GM23248 (cell line): ENCODE data around the gene COL8A1. TPM values are rescaled to one million over a fixed set of nuclear protein-coding genes. Genes with fewer than 3 reads are reported as not detected.

Experiments
- DNase-seq: peaks from one replicate; pipeline ENCODE4 v3.0.0-alpha.2; 2015
- H2AFZ ChIP-seq: fragments of 200-600 bp; sonication (generic); 2 replicates; pipeline ENCODE4 v1.6.1; 2016; ENCODE audit warnings: antibody characterized with exemption
- H3F3A ChIP-seq: fragments of 200-600 bp; sonication (generic); 2 replicates; pipeline ENCODE4 v1.6.1; 2016; ENCODE audit warnings: mild to moderate bottlenecking, antibody characterized with exemption, mixed run types; ENCODE audit not compliant: insufficient read depth
- H3K27ac ChIP-seq: fragments of 200-600 bp; sonication (generic); 2 replicates; pipeline ENCODE4 v1.5.1; 2016; ENCODE audit warnings: mild to moderate bottlenecking
- H3K27me3 ChIP-seq: fragments of 200-600 bp; sonication (generic); replicated peaks from 2 replicates; pipeline ENCODE4 v1.6.1; 2016; ENCODE audit warnings: mild to moderate bottlenecking; ENCODE audit not compliant: insufficient read depth
- H3K36me3 ChIP-seq: fragments of 200-600 bp; sonication (generic); 2 replicates; pipeline ENCODE4 v1.6.1; 2016; ENCODE audit warnings: low read depth, mild to moderate bottlenecking
- H3K4me1 ChIP-seq: fragments of 200-600 bp; sonication (generic); 2 replicates; pipeline ENCODE4 v1.6.1; 2016; ENCODE audit warnings: mild to moderate bottlenecking; ENCODE audit not compliant: insufficient read depth
- H3K4me2 ChIP-seq: fragments of 200-600 bp; sonication (generic); one replicate; pipeline ENCODE4 v1.6.1; 2016; ENCODE audit warnings: mild to moderate bottlenecking; ENCODE audit not compliant: unreplicated experiment
- H3K4me3 ChIP-seq: fragments of 200-600 bp; sonication (generic); 2 replicates; pipeline ENCODE4 v1.5.1; 2016; ENCODE audit warnings: mild to moderate bottlenecking
- H3K79me2 ChIP-seq: fragments of 200-600 bp; sonication (generic); 2 replicates; pipeline ENCODE4 v1.6.1; 2016; ENCODE audit warnings: mild to moderate bottlenecking; ENCODE audit not compliant: insufficient read depth
- H3K9ac ChIP-seq: fragments of 200-600 bp; sonication (generic); 2 replicates; pipeline ENCODE4 v1.6.1; 2016; ENCODE audit warnings: mild to moderate bottlenecking
- H3K9me2 ChIP-seq: fragments of 200-600 bp; sonication (generic); 2 replicates; pipeline ENCODE4 v1.6.1; 2016; ENCODE audit warnings: mixed run types, mild to moderate bottlenecking, moderate library complexity; ENCODE audit not compliant: insufficient read depth
- H3K9me3 ChIP-seq: fragments of 200-600 bp; sonication (generic); one replicate; pipeline ENCODE4 v1.6.1; 2017; ENCODE audit warnings: low read depth
- H4K20me1 ChIP-seq: fragments of 200-600 bp; sonication (generic); 2 replicates; pipeline ENCODE4 v1.6.0; 2016; ENCODE audit not compliant: insufficient read depth
- EZH2 ChIP-seq: fragments of 200-600 bp; sonication (generic); IDR thresholded peaks from 2 replicates; pipeline ENCODE4 v1.6.1; 2018; ENCODE audit warnings: antibody characterized with exemption, mild to moderate bottlenecking; ENCODE audit not compliant: insufficient read depth, poor library complexity, severe bottlenecking
- EZH2phosphoT487 ChIP-seq: fragments of 200-600 bp; sonication (generic); IDR thresholded peaks from 2 replicates; pipeline ENCODE4 v1.6.1; 2018; ENCODE audit warnings: antibody characterized with exemption, moderate library complexity, mild to moderate bottlenecking, low read depth; ENCODE audit not compliant: insufficient read depth
- WGBS, 2 experiments: methylation state at CpG; one replicate each; pipeline ENCODE4 v1.1.6; 2015 to 2017; ENCODE audit warnings: low lambda C conversion rate in 2 of 2, low coverage in 1 of 2; ENCODE audit errors: missing lambda C conversion rate in 2 of 2; 5-methylcytosine and 5-hydroxymethylcytosine counted together
- in situ Hi-C: fragments of 300-500 bp; cut with MboI; formaldehyde crosslinking; loops from 2 replicates; pipeline ENCODE4 v1.15.0; 2020
- polyA plus RNA-seq: library from polyadenylated mRNA; unstranded; fragments of >200 nt; fragmentation: Nextera tagmentation; extraction: Ambion mirVana; gene quantifications from 2 replicates; pipeline ENCODE4 v1.2.1, GENCODE V29; 2016
- total RNA-seq: library from RNA; depleted of rRNA; stranded (reverse); fragments of >200 nt; shearing (Covaris generic); gene quantifications from 2 replicates; pipeline ENCODE4 v1.2.3, GENCODE V29; 2014

Gene COL8A1
- total and polyA plus RNA-seq, 2 experiments from 2014 or later, result 164 to 189 TPM

GRCh38 chr3:99823723-99824711 is 185.6 kb downstream of the COL8A1 start:
- H4K20me1 ChIP-seq, result no peaks in the 10 kb centered on the region
- in situ Hi-C loops, result no loop called here
- H3F3A ChIP-seq, result no peaks in the 10 kb centered on the region
- H3K9me3 ChIP-seq, result no peaks in the 10 kb centered on the region
- WGBS, 2 experiments, result 88 to 89% methylated on average over 14 of the region's 14 CpGs
- TF ChIP-seq EZH2phosphoT487, result no peak
- no peak for TF ChIP-seq EZH2
- no peak overlapping the region for H3K4me3 ChIP-seq
- no peaks in the 10 kb centered on the region for H3K27me3 ChIP-seq
- H3K79me2 ChIP-seq, result peaks cover 48% of the 10 kb centered on the region
- no peak overlapping the region for H3K9ac ChIP-seq
- DNase-seq, result no peak
- no peak overlapping the region for H3K27ac ChIP-seq
- H3K36me3 ChIP-seq, result no peaks in the 10 kb centered on the region
- peaks cover 10% of the 10 kb centered on the region for H3K4me1 ChIP-seq
- no peak overlapping the region for H3K4me2 ChIP-seq
- H3K9me2 ChIP-seq, result no peaks in the 10 kb centered on the region
- no peak overlapping the region for H2AFZ ChIP-seq

- no peaks in the 10 kb centered on the region for H3K9me3 ChIP-seq
- H3K4me3 ChIP-seq, result no peak overlapping the region
- H3K4me1 ChIP-seq, result peaks cover 7% of the 10 kb centered on the region; the same call in 1 of the 2 replicates
- H2AFZ ChIP-seq, result no peak overlapping the region
- H3K27me3 ChIP-seq, result no peaks in the 10 kb centered on the region
- peak; percentile 44 for DNase-seq
- no peak overlapping the region for H3K27ac ChIP-seq
- WGBS, 2 experiments, result 70 to 76% methylated on average over 3 of the region's 3 CpGs
- H3K79me2 ChIP-seq, result peaks cover 48% of the 10 kb centered on the region
- no peaks in the 10 kb centered on the region for H4K20me1 ChIP-seq
- H3F3A ChIP-seq, result no peaks in the 10 kb centered on the region
- no peaks in the 10 kb centered on the region for H3K9me2 ChIP-seq
- no peak overlapping the region for H3K4me2 ChIP-seq
- no peak for TF ChIP-seq EZH2
- no peak for TF ChIP-seq EZH2phosphoT487
- in situ Hi-C loops, result no loop called here
- H3K9ac ChIP-seq, result no peak overlapping the region
- H3K36me3 ChIP-seq, result no peaks in the 10 kb centered on the region
Observed at GRCh38 chr3:99825004-99825640, 186.7 kb downstream of the COL8A1 start.

- no peaks in the 10 kb centered on the region for H3K36me3 ChIP-seq
- peaks cover 16% of the 10 kb centered on the region for H3K4me1 ChIP-seq
- in situ Hi-C loops, result loop anchor here (10.0 kb wide), 1 partner anchor 755 kb away; no protein-coding TSS in a partner anchor
- no peak overlapping the region for H3K4me3 ChIP-seq
- 95 to 98% methylated on average over 3 of the region's 3 CpGs for WGBS, 2 experiments
- TF ChIP-seq EZH2phosphoT487 (no peak), EZH2 (no peak)
- H3K9me2 ChIP-seq, result no peaks in the 10 kb centered on the region
- no peak for DNase-seq
- H3F3A ChIP-seq, result peaks cover 14% of the 10 kb centered on the region; the same call in 1 of the 2 replicates
- no peak overlapping the region for H3K9ac ChIP-seq
- H3K27me3 ChIP-seq, result no peaks in the 10 kb centered on the region
- H4K20me1 ChIP-seq, result no peaks in the 10 kb centered on the region
- H3K27ac ChIP-seq, result no peak overlapping the region
- no peak overlapping the region for H3K4me2 ChIP-seq
- no peaks in the 10 kb centered on the region for H3K9me3 ChIP-seq
- peaks cover 42% of the 10 kb centered on the region for H3K79me2 ChIP-seq
- H2AFZ ChIP-seq, result no peak overlapping the region
Observed at GRCh38 chr3:99829844-99830243, 191.4 kb downstream of the COL8A1 start.

- in situ Hi-C loops, result loop anchor here (10.0 kb wide), 1 partner anchor 751 kb away; no protein-coding TSS in a partner anchor
- Histone ChIP-seq H3K79me2 (peaks cover 34% of the 10 kb centered on the region), H3K9me2 (no peaks in the 10 kb centered on the region), H3K36me3 (no peaks in the 10 kb centered on the region), H3F3A (peaks cover 14% of the 10 kb centered on the region; the same call in 1 of the 2 replicates), H3K27me3 (no peaks in the 10 kb centered on the region), H3K4me1 (peaks cover 9% of the 10 kb centered on the region; the same call in 1 of the 2 replicates), H3K4me2 (no peak overlapping the region), H3K9me3 (no peaks in the 10 kb centered on the region), H4K20me1 (no peaks in the 10 kb centered on the region), H3K27ac (no peak overlapping the region), H3K9ac (no peak overlapping the region), H3K4me3 (no peak overlapping the region), H2AFZ (no peak overlapping the region)
- no peak for DNase-seq
- no peak for TF ChIP-seq EZH2phosphoT487
- no peak for TF ChIP-seq EZH2
- WGBS, 2 experiments, result 67 to 73% methylated on average over 4 of the region's 4 CpGs
Observed at GRCh38 chr3:99833617-99834205, 195.3 kb downstream of the COL8A1 start.
